Esophagus muscularis mucosa (tissue), 4 donors: Measurements from ENCODE around the gene ADD3.

Experiments
- CTCF ChIP-seq, 3 experiments: fragments of 200-600 bp in 2 of 3; fragments of 450-650 bp in 1 of 3; sonication (generic) in 2 of 3; IDR thresholded peaks; one replicate each; pipeline ENCODE4 v1.5.1; 2017 to 2019; ENCODE audit warnings: antibody characterized with exemption in 3 of 3, mild to moderate bottlenecking in 2 of 3, moderate library complexity in 1 of 3
- EP300 ChIP-seq: sonication (generic); formaldehyde crosslinking; IDR thresholded peaks from one replicate; pipeline ENCODE4 v1.6.1; 2017; ENCODE audit warnings: antibody characterized with exemption
- POLR2A ChIP-seq: fragments of 450-650 bp; IDR thresholded peaks from one replicate; pipeline ENCODE4 v1.6.1; 2017; ENCODE audit warnings: antibody characterized with exemption, moderate library complexity, mild to moderate bottlenecking, low read depth

GRCh38 chr10:110142965-110143364, 135.2 kb downstream of the ADD3 start:
- TF ChIP-seq CTCF (IDR thresholded peaks at IDR 0.05) (no peak), POLR2A (no peak), EP300 (no peak)
